Measurements from ENCODE around the gene HECW1.

The HECW1 gene

DNA sequence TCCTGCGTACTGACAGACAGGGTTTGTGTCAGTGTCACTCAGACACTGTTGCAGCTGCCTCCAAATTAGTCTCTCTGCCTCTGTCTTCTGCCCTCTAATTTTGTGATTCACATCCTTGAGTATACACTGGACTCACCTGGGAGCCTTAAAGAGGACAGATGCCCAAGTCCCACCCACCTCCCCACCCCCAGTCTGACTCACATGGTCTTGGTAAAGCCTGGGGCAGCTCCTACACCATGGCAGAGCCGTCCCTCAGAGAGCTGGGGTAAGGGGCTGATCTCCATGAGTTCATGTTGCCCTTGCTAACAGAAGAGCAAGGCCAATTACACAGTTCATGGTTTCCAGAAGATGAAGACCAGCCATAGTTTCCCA is 272.8 kb downstream of the HECW1 start:
- no peak for DNase-seq

DNA sequence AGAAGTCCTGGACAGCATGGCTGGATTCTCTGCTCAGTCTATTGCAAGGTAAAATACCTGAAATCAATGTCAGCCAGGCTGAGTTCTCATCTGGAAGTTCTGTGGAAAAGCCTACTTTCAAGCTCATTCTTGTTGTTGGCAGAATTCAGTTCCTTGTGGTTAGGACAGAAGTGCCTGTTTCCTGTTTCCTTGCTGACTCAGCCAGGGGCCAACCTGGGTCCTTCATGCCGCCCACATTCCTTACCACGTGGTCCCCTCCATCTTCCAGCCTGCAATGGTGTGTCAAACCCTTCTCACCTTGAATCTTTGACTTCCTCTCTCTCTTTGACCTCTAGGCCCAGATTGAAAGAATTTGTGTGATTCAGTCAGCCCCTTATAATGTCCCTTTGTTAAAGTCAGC is 273.4 kb downstream of the HECW1 start:
- DNase-seq, result no peak

DNA sequence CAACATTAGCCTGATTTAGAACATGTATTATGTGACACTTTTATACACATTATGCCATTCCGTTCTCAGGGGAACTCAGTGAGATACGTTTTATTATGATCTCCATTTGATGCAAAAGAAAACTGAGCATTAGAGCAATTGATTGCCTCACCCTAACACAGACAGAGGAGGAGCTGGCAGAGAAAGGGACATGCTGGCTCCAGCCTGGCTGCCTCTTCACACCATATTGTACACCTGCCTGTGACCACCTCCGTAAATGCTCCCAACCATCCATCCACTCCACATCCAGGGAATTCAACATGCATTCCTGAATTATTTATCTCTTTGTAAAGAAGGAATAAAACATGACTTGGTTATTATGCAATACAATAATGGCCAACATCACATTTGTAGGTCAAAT is 275.5 kb downstream of the HECW1 start:
- DNase-seq, result no peak

DNA sequence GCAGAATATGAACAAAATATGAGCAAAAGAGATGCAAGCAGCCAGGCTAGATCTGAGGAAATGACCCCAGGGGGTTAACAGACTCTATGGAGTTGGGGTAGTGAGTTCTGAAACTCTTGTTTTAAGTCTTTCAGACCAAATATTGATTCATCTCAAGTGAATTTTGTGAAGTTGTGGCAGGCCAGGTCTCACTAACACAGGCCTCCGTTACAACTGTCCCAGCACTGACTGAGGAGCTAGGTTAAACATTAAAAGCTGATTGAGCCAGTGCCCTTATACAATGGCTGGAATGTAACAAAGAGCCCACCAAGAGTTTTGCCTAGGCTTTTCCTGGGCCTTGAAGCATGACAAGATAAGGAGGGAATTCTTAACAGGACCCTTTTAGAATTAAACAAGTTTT is 278.1 kb downstream of the HECW1 start:
- no peak for DNase-seq

DNA sequence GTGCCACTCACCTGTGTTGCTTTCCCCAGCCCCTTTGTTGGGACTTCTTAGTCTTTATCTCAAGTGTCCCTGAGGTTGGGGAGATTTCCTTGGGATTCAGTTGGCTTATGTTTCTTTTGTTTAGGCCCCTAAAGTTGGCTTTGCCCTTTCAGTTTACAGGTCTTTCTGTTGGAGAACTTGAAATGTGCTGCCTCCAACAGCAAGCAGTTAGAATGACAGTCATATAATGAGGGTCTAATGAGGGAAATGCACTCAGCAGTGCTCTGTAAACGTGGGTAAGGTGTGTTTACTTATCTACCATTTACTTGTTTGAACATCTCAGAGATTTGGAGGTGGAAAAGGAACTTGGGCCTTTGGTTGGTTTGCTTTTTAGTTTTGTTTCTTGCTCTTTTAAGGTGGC is 279.1 kb downstream of the HECW1 start:
- DNase-seq, result no peak

DNA sequence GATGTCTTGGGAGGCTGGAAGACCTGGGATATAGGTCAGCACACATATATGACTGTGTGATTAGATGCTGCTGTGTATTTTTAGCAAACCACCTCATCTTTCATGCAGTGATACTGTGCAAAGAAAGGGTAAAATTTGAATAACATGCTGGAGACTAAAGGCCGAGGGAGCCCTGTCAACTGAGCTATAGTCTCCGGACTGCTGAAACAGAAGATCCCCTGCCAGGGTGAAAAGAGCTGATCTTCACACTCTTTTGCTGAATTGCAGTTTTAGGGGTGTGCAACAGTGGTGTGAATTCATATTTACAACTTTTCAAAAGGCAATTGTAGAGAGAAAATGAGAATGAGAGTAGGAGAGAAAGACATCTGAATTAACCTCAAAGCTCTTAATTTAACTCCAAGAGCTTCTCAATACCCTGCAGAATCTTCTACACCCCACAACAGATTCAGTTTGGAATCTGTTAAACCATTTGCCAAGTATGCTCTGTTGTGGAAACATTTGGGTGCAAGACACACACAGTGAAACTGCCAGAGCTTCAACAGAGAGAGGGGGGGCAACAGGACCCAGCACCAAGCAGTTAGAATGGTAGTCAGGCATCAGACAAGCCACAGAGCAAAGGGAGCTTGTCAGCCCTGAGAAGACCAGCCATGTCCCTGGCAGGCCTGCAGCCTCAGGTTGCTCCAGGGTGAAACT is 280.3 kb downstream of the HECW1 start:
- DNase-seq, result no peak

DNA sequence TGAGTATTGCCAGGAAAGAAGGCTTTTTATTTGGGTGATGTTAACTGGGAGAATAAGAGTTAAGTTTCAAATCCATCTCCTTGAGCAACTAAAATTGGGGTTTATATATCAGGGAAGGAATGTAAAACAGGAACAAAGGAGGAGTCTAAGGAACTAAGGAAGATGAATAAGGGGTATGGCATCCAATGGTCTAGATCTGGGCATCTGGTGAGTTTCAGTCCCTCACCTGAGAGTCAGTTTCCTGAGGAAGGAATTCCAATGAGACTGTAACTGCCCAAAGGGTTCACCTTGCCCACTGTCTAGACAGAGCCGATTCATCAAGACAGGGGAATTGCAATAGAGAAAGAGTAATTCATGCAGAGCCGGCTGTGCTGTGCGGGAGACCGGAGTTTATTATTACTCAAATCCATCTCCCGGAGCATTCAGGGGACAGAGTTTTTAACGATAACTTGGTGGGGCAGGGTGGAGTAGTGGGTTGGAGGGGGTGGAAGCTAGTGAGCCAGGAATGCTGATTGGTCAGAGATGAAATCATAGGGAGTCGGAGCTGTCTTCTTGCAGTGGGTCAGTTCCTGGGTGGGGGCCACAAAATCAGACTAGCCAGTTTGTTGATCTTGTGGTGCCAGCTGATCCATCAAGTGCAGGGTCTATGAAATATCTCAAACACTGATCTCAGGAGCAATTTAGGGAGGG is 282.1 kb downstream of the HECW1 start:
- DNase-seq, result no peak

DNA sequence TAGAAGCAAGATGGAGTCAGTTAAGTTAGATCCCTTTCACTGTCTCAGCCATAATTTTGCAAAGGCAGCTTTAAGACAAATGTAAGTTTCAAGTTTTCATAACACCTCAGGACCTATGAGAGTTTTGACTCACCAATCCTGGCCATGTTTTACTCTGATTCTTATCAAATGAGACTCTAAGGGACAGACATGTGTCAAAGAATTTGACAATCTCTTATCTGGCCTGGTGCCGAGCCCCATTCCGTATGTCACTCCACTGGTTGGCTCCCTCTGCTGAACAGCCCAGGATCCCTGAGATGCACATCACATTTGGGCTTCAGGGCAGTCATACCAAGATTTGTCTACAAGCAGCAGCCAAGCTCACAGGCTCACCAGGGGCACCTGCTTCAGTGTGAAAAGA is 282.9 kb downstream of the HECW1 start:
- no peak for DNase-seq

DNA sequence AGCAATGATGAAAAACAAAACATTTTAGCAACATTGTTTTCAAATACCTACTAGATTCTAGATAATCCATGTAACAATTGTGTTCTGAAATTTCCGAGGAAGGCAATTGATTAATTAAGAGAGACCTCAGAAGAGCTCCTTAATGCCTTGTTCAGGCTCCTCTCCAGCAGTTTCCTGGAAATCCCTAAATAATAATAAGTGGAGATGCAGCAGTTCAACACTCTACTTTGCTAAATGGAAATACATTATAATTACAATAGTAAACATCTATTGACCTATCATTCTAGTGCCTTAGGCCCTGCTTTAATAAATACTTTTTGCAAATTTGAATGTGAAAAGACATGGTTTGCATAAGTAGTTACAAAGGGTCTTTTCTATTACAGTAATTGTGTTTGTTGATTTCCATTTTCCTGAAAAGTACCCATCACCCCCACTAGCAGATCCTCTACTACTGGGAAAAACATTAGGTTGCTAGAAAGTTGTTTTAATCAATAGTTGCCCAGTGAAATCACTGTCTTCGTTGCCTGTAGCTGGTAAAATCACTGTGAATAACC is 283.8 kb downstream of the HECW1 start:
- DNase-seq, result no peak

DNA sequence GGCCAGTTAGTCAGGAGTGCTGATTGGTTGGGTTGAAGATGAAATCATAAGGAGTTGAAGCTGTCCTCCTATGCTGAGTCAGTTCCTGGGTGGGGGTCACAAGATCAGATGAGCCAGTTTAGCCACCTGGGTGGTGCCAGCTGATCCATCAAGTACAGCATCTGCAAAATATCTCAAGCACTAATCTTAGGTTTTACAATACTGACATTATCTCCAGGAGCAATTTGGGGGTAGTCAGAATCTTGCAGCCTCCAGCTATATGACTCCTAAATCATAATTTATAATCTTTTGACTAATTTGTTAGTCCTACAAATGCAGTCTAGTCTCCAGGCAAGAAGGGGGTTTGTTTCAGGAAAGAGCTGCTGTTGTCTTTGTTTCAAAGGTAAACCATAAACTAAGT is 286.4 kb downstream of the HECW1 start:
- DNase-seq, result no peak

DNA sequence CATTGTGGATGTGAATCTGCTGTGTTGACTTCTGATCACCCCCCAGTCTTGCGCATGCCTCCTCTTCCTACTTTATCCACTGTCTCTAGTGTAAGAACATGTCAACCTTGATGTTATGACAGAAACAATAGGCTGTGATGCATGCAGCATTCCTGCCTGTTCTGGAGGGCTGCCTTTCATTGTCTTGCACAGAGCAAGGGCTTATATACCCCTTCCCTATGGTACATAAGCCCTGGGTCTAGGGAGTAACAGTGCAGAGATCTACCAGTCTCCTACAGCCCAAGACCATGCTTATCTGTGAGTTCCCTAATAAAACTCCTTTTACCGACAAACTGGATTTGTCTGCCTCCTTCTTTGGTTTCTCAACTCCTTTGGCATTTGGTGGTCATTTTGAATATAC is 293.5 kb downstream of the HECW1 start:
- no peak for DNase-seq

DNA sequence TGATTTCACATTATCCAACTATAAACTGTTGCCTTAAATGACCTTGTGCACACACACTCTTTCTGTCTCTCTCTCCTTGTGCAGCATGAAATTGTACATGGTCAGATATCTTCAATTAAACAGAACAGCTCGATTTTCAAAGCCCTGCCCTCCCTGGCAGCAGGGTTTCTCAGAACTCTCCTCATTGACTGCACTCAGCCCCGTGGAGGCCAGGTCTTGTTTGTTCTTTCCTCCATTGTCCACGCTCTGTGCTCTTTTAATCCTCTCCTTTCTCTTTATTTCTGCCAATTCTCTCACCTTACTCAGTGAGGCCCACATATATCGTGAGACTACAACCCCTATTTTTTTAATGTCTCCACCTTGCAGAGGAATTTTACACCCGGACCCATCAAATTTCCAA is 294.5 kb downstream of the HECW1 start:
- DNase-seq, result no peak

DNA sequence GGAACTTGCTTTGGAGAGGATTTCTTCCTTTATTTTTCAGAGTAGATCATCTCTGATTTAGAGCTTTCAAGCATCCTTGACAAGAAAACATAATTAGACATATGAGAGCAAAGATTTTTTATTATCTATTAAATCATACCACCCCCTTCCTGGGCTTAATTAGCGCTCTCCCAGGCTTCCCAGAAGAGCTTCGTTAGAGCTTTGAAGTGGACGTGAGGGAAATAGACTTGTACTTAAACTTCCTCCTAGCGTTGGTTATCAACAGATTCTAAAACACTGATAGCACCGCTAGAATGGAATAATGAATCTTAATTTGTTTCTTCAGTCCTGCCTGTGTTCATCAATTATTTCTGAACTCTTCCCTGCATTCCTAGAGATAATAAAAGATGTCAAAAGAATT is 296.5 kb downstream of the HECW1 start:
- no peak for DNase-seq

DNA sequence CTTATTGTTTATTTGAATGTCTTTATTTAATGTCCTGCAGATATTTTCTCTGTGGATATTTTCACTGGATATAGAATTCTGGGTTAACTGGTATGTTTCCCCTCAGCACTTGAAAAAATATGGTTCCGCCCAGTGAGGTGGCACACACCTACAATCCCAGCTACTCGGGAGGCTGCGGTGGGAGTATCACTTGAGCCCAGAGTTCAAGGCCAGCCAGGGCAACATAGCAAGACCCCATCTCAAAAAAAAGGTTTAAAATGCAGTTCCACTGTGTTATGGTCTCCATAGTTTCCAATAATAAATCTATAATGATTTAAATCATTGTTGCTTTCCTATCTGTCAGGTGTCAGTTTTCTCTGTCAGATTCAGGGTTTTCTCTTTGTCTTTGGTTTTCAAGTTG is 305.0 kb downstream of the HECW1 start:
- DNase-seq, result no peak

DNA sequence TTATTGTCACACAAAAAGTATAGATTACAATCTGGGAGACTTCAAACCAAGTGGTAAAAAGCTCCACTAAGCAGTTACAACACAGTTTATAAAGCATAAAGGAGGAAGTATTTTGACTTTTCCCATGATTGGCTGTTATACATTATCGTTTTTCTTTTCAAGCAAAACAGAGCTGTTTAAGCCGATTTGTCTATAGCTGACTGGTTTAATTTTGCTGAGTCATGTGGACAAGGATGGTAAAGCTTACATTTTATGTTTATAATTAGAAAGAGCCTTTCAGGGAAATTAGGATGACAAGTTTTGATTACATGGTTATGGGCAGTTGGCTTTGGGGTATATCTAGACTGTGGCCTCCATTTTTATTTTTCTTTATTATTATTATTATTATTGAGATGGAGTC is 318.0 kb downstream of the HECW1 start:
- no peak for DNase-seq

DNA sequence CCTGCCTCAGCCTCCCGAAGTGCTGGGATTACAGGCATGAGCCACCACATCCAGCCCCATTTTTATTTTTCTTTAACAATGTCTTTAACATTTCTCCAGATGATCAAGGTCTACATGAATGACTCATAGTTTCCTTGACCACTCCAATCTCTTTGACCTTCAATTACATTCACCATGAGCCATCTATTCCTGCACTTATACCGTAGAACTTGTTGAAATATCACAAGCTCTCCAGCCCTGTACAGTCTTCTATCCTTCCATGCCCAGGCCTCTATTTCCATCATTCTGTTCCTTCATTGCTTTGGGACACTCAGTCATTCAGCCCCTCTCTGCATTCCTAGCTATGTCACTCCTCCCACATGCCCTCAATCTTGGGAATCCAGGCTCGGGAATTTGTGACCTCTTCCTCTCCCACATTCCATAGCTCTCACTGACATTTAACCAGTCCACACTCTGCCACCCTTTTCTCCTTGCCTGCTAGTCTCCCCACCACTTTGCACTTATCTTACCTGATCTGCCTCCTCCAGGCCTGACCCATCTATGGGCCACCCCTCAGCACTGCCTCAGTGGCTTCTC is 318.7 kb downstream of the HECW1 start:
- no peak for DNase-seq

DNA sequence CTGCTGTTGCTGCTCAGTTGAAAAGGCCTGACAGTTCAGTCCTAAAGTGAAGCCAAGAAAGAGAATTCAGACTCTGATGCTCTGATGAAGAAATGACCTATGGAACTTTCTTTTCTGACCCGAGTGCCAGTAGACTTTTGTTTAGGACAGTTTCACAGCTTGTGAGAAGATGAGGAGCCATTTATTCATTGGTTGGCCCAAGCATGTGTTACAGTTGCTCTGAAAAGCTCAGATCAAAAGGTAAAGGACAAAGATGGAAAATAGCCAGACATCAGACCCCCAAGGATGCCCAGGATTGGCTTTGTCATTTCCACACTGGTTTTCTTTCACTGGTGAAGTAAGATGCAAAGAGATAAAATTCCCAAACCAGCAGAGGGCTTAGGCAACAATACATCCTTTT is 321.2 kb downstream of the HECW1 start:
- DNase-seq, result no peak

DNA sequence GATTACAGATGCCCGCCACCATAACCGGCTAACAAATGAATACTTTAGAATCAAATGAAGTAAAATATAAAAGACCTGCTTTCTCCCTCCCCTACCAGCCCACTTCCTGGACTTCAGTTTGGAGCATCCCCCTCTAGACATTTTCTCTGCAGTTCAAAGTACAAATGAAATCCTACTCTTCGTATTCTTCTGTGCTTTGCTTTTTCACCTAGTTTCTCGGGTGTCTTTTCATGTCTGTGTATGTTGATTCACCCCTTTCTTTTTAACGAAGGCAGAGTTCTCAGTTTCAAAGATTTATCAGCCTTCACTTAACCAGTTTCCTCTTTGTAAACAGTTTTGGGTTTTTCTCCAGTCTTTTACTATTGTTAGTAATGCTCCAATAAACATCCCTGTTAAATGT is 324.6 kb downstream of the HECW1 start:
- no peak for DNase-seq

DNA sequence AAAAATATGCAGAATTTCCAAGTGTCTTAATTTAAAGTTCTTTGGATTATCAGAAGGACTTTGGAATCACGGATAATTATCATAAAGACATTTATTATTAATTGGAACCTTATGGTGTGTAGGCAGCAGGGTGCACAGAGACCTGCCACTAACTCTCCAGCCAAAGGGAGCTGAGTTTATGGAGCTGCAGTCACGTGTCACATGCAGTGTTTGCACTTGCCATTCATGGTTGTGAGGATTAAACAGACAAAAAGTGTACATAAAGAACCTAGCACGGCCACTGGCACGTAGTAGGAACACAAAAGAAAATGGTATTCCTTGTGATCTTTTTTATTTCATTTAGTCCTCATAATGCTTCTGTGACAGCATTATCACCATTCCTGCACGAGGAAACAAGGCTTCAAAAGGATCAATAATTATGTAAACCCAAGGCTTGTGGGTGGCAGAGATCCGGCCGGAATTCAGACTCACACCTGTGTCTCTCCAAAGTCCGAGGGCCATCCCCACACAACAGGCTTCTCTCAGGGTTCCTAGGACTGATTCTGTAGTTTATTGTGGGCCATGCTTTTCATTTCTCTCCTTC is 326.5 kb downstream of the HECW1 start:
- no peak for DNase-seq

DNA sequence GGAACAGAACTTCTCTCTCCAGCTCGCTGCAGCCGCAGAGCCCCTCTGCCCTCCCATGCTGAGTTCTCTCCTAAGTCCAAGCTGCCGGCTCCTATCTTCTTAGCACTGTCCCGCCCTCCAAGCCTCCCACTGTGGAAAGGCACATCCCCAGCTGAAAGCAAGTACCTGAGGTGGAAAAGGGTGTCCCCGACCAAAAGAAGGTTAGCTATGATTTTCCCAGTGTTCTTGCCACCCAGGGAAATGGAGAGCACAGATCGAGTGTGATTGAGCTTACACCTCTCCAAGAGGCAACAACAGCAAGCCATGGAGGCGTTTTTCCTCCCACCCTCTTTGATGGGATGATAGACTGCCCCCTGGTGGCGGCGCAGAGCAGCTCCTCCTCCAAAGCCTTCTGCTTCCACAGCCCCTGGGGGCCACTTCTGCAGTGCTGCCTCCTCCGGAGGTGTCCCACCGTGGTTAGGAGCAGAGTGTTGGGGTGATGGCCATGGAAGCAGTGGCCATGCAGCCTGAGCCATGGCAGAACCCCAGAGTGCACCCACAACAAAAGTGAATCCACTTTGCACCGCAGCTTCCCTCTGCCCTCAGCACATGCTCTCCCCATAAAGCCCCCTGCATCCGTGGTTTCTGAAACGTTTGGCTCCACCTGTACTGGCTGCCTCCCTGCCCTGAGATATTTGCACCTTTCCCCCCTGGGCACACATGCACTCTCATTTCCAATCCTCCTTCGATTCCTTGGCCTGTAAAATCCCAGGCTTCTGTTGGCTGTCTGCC is 327.4 kb downstream of the HECW1 start:
- peak in 2 of 3 experiments; percentile 15 to 19 for DNase-seq

DNA sequence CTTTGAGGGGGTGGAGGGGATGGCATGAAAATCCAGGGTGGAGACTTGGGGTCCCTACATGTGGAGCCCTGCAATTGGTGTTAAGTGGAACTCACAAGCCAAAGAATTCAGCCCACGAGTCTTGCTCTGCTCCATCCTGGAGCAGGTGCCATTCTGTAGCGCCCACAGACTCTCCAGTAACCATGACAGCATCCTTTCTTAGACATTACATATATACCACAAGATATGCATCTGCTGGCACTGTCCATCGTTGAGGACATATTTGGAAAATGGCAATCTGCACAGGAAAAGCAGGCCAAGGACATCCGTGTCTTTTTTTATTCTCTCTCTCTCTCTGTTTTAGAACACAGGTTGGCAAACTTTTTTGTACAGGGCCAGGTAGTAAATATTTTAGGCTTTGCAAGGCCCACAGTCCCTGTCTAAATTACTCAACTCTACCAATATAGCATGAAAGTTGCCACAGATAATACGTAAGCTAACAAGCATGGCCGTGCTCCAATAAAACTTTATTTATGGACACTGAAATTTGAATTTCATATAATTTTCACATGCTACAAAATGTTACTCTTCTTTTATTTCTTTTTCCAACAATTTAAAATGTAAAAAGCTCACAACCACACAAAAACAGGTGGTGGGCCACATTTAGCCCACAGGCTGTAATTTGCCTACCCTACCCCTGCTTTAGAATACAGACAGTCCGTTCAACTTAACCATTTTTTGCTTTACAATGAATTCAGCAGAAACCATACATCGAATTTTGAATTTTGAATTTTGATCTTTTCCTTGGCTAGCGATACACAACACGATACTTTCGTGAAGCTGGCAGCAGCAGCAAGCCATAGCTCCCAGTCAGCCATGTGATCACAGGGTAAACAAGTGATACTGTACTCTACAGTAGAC is 329.0 kb downstream of the HECW1 start:
- DNase-seq, result no peak

DNA sequence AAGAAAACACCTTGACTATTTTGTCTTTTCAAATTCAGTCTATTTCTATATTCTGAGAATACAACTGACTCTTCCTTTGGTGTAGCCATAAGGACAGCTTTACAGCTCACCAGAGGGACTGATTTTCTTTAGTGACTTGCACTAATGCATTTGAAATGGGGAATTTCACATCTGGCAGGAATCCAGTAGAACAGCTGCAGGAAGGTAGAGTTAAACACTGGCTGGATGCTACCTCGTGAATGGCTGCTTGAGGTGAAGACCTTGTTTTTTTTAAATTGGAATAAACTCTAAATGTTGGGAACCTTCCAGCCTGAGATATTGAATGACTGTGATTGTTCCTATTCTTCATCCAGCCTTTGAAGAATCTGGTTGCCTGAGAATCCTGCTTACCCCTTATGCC is 330.9 kb downstream of the HECW1 start:
- no peak for DNase-seq

Measured in NCI-H1417 (cell line).